ENCODE data around the gene NYAP1. TPM values are rescaled to one million over a fixed set of nuclear protein-coding genes. Genes with fewer than 3 reads are reported as not detected.
"Not testable (repeated sequence)": the region's sequence is repeated elsewhere in the genome, so short reads cannot be mapped to it uniquely, and the experiment has no call there.

The NYAP1 gene
- total and polyA plus RNA-seq, 7 donors = 0.08 to 0.32 (median 0.15) TPM

DNA sequence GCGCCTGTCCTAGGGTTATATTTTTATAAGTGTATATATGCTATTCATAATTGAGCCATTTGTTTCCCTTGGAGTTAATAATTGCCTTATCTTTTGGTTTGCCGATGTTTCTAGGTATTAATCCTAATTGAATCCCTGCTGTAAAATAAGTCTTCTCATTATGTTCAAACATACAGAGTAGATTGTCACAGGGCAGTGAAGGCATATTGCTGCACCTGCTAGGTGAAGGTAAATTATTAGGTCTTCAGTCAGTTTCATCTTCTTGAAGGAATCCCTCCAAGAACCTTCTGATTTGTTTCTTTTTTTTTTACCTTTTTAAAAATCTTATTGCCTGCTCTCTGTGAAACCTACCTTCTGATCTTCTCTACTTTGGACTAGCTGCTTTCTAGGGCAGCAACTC, 37.3 kb downstream of the NYAP1 start:
- no peak for ATAC-seq
- DNase-seq = no peak
- 91 to 97% (median 93%) methylated on average over 2 of the region's 2 CpGs for WGBS, 3 donors
- Histone ChIP-seq H3K27me3 (ENCODE audit: insufficient read depth in 3 of 3, low read length in 2 of 3) (no peaks in the 10 kb centered on the region), H3K36me3 (ENCODE audit: insufficient read depth in 1 of 2, low read depth in 1 of 2) (no peaks in the 10 kb centered on the region), H3K4me1 (no peaks in the 10 kb centered on the region), H3K9me3 (no peaks in the 10 kb centered on the region), H3K4me3 (no peak overlapping the region), H3K27ac (no peak overlapping the region)
- TF ChIP-seq CTCF (IDR thresholded peaks at IDR 0.05) = no peak
- intact Hi-C loops (cut with DNase I) = no loop called here

GRCh38 chr7:100521909-100522593, 38.3 kb downstream of the NYAP1 start:
- intact Hi-C loops (cut with DNase I); ATAC-seq; DNase-seq; H3K36me3 ChIP-seq (ENCODE audit: insufficient read depth in 1 of 2, low read depth in 1 of 2); H3K27ac ChIP-seq; H3K4me1 ChIP-seq; H3K9me3 ChIP-seq; H3K27me3 ChIP-seq (ENCODE audit: insufficient read depth in 3 of 3, low read length in 2 of 3); H3K4me3 ChIP-seq: not testable (repeated sequence)
- WGBS, 3 donors = 80% methylated on average over 2 of the region's 3 CpGs

DNA sequence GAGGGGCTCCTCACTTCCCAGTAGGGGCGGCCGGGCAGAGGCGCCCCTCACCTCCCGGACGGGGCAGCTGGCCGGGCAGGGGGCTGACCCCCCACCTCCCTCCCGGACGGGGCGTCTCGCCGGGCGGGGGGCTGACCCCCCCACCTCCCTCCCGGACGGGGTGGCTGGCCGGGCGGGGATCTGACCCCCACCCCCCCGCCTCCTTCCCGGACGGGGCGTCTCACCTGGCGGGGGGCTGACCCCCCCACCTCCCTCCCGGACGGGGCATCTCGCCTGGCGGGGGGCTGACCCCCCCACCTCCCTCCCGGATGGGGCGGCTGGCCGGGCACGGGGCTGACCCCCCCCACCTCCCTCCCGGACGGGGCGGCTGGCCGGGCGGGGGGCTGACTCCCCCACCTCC, 39.5 kb downstream of the NYAP1 start:
- DNase-seq; H3K4me3 ChIP-seq; H3K4me1 ChIP-seq; H3K9me3 ChIP-seq; H3K36me3 ChIP-seq (ENCODE audit: insufficient read depth in 1 of 2, low read depth in 1 of 2); intact Hi-C loops (cut with DNase I); H3K27me3 ChIP-seq (ENCODE audit: insufficient read depth in 3 of 3, low read length in 2 of 3); H3K27ac ChIP-seq; ATAC-seq: not testable (repeated sequence)
- 86 to 100% (median 91%) methylated on average over 4 to 29 of the region's 34 CpGs for WGBS, 3 donors

GRCh38 chr7:100528108-100528866, 44.6 kb downstream of the NYAP1 start:
- H3K36me3 ChIP-seq (ENCODE audit: insufficient read depth in 1 of 2, low read depth in 1 of 2); intact Hi-C loops (cut with DNase I); ATAC-seq; DNase-seq; H3K4me3 ChIP-seq; H3K9me3 ChIP-seq; H3K27ac ChIP-seq; H3K4me1 ChIP-seq: not testable (repeated sequence)
- 67 to 70% (median 69%) methylated on average over 12 of the region's 12 CpGs for WGBS, 3 donors
- peaks cover 0 to 11% (median 0%) of the 10 kb centered on the region in 3 donors for H3K27me3 ChIP-seq (ENCODE audit: insufficient read depth in 3 of 3, low read length in 2 of 3)

- DNase-seq (no peak), ATAC-seq (no peak)
- Histone ChIP-seq H3K27ac (no peak overlapping the region), H3K4me3 (no peak overlapping the region), H3K36me3 (ENCODE audit: insufficient read depth in 1 of 2, low read depth in 1 of 2) (no peaks in the 10 kb centered on the region), H3K4me1 (no peaks in the 10 kb centered on the region), H3K27me3 (ENCODE audit: insufficient read depth in 3 of 3, low read length in 2 of 3) (peaks cover 0 to 11% (median 0%) of the 10 kb centered on the region in 3 donors), H3K9me3 (no peaks in the 10 kb centered on the region)
- no peak for TF ChIP-seq CTCF (IDR thresholded peaks at IDR 0.05)
- intact Hi-C loops (cut with DNase I) = loop anchor here in 1 of 2 donors (2.0 kb wide), 1 partner anchor 14 kb away; no protein-coding TSS in a partner anchor
- WGBS, 3 donors = 56 to 65% (median 61%) methylated on average over 14 of the region's 14 CpGs
Measured at GRCh38 chr7:100532165-100533022, 48.7 kb downstream of the NYAP1 start.

DNA sequence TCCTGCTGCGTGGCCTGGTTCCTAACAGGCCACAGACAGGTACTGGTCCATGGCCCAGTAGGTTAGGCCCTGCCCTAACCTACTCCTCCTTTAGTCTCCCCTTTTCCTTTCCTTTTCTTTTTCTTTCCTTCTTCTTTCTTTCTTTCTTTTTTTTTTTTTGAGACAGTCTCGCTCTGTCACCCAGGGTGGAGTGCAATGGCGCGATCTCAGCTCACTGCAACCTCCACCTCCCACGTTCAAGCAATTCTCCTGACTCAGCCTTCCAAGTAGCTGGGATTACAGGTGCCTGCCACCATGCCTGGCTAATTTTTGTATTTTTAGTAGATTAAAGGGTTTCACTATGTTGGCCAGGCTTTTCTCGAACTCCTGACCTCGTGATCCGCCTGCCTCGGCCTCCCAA, 52.3 kb downstream of the NYAP1 start:
- H3K4me1 ChIP-seq = peaks cover 14% of the 10 kb centered on the region
- DNase-seq; ATAC-seq; H3K9me3 ChIP-seq; intact Hi-C loops (cut with DNase I); H3K36me3 ChIP-seq (ENCODE audit: insufficient read depth in 1 of 2, low read depth in 1 of 2); H3K4me3 ChIP-seq; H3K27ac ChIP-seq: not testable (repeated sequence)
- peaks cover 0 to 11% (median 0%) of the 10 kb centered on the region in 3 donors for H3K27me3 ChIP-seq (ENCODE audit: insufficient read depth in 3 of 3, low read length in 2 of 3)
- 91 to 92% (median 91%) methylated on average over 9 of the region's 9 CpGs for WGBS, 3 donors

GRCh38 chr7:100536695-100537094, 53.0 kb downstream of the NYAP1 start:
- H3K4me3 ChIP-seq; intact Hi-C loops (cut with DNase I); H3K36me3 ChIP-seq (ENCODE audit: insufficient read depth in 1 of 2, low read depth in 1 of 2); ATAC-seq; H3K9me3 ChIP-seq; H3K27me3 ChIP-seq (ENCODE audit: insufficient read depth in 3 of 3, low read length in 2 of 3); H3K27ac ChIP-seq; DNase-seq: not testable (repeated sequence)
- WGBS, 3 donors = 84 to 92% (median 91%) methylated on average over 2 of the region's 2 CpGs
- H3K4me1 ChIP-seq = peaks cover 14% of the 10 kb centered on the region
